ENCODE results near the gene WDR75.
"Not testable (repeated sequence)": the region's sequence is repeated elsewhere in the genome, so short reads cannot be mapped to it uniquely, and the experiment has no call there.

WDR75 gene

GRCh38 chr2:189440947-189441708, at the start of gene WDR75:
Gene WDR75, plus strand, starts transcription at chr2:189441474. Its CDS starts 19 bp downstream, at chr2:189441493.
- peak; percentile 92 for DNase-seq

DNA sequence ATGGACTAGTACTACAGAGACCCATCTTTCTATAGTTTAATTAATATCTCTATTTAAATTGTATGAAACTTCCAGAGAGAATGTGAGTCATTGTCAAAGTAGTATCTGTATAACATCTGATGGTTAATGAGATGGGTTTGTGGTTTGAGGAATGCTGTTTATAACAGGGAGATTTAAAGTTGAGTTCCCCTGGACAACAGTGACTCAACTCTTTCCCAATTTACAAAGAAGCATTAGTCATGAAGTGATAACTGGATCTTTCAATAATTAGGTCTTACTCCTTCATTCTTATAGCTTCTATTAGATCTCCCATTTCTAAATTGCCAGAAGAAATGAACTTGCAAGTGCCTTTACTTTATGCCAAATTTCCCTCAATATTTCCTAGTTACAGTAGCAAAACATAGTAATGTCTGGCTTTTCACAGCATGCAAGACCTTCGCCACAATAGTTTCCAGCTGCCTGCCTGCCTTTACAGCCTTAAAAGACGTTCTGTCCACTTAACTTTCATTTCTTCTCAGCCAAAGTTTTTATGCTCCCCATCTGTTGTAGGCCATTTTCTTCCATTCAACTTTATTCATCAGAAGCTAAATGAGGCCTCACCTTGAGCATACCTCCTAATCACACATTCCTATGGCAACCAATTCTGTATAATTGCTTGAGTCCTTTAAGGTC, 47.7 kb upstream of the WDR75 start:
- DNase-seq = peak; percentile 38

GRCh38 chr2:189394525-189394924, 46.7 kb upstream of the WDR75 start:
- DNase-seq = no peak

DNA sequence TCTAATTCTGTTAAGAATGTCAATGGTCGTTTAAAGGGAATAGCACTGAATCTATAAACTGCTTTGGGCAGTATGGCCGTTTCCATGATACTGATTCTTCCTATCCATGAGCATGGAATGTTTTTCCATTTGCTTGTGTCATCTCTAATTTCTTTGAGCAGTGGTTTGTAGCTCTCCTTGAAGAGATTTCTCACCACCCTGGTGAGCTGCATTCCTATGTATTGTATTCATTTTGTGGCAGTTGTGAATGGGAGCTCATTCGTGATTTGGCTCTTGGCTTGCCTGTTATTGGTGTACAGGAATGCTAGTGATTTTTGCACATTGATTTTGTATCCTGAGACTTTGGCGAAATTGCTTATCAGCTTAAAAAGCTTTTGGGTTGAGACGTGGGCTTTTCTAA, 38.3 kb upstream of the WDR75 start:
- DNase-seq = no peak

DNA sequence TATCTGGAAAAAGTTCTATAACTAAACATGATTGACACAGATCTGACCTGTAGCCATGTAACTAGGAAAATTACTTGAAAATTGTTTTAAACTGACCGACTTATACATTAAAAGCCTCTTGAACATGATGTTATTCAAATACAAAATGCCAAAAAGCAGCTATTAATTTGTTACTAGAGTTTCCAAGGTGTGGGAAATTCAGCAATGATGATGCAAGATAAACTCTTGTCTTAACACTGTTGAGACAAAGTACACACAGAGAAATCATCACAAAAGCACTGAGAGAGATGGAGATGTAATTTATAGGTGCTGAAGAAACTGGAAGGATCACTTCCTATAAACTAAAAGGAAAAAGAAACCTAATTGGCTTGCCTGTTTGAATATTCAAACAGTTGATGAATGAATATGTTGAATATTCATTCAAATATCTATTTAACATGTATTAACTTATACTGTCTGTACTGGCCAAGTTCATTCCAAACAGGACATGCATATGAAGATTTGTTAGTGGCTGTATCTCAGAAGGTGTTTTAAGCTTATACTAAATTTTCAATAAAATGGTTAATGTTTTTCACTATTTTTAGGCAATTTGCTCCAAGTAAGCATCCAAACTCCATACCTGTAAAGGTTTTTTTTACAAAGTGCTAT, 34.6 kb upstream of the WDR75 start:
- no peak for DNase-seq

GRCh38 chr2:189407281-189408209, 33.7 kb upstream of the WDR75 start:
- no peak for DNase-seq

DNA sequence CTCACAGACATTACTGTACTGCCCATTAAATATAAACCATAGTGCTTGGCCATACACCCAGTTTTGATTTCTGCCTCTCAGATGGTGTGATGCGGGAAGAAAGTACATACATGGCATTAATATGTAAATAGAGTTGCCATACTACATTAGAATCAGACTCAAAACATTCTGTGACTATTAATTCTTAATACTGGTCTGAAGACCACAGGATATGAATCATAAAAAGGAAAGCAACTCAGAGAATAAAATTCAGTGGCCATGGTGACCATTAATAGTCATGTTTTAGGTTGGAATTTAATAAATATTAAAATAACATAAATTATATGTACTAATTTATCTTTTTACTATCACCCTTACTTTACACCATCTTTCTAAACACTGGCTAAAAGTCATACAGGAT, 33.0 kb upstream of the WDR75 start:
- no peak for DNase-seq

- no peak for DNase-seq
Measured at GRCh38 chr2:189409131-189409530, 32.1 kb upstream of the WDR75 start.

GRCh38 chr2:189409647-189410046, 31.6 kb upstream of the WDR75 start:
- no peak for DNase-seq

DNA sequence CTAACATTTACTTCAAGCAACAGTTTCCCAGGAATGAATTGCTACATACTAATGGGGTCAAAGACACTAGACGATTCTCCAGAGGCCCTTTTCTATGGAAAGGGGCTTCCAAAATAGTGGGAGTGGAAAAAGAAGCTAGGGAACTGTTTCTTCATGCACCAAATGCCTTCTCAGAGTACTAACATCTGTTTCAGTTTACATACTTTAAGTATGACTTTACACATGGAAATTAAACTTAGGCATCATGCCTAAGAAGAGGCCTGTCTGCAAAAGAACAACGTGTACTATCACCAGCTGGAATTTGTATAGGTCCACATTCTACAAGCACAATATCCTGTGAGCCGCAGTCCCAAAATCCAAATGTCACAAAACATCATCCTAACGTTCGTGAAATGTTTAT, 29.4 kb upstream of the WDR75 start:
- no peak for DNase-seq

DNA sequence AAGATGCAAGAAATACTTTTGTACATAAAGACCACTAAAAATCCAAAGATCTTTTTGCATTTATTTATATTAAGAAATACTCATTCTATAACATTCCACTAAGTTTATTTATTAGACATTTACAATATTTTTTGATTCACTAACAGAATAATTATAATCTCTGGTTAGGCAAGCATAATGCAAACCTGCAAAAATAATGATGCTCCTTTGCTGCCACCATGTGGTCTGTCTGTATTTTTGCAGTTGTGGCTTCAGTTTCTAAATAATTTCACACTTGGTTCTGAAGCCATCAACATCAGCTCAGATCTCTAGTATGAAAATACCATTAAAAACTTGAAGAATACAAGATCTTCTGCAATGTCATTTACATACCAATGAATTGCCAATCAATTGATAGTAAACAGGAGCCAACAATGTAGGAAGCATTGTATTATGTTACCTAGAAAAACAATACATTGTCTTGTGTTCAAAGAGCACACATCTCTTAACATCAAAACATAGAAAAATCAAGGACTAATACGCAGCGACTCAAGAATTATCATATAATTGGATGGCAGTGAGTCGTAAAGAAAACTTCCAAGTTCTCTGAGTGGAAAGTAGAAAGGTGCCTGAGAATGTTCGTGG, 28.8 kb upstream of the WDR75 start:
- DNase-seq = peak; percentile 14

GRCh38 chr2:189413249-189413648, 28.0 kb upstream of the WDR75 start:
- no peak for DNase-seq

DNA sequence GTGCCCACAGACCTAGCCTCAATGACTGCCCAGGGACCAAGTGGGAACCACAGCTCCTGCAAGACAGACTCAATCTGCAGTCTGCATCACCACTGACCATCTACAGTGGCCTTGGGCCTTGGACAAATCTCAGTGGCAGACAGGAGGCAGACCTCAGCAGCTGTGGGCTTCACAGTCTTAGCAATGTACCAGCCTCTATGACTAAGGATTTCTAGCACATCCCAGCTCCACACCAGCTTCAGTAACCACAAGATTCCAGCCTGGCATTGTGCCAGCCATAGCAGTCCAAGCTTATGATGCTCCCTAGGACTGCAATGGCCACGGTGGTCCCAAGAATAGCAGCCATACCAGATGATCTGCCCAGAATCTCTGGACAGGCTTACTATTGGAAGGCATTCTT, 19.6 kb upstream of the WDR75 start:
- DNase-seq = peak; percentile 1

DNA sequence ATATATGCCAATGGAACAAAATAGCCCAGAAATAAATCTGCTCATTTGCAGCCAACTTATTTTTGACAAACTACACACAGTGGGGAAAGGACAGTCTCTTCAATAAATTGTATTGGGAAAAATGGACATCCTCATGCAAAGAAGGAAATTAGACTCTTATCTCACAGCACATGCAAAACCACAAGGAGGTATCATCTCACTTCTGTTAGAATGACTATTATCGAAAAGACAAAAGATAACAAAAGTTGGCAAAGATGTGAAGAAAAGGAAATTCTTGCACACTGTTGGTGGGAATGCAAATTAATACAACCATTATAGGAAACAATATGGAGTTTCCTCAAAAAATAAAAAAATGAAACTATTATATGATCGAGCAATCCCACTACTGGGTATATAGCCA, 16.3 kb upstream of the WDR75 start:
- DNase-seq = no peak

GRCh38 chr2:189425676-189426075, 15.6 kb upstream of the WDR75 start:
- DNase-seq = no peak

GRCh38 chr2:189426886-189427285, 14.4 kb upstream of the WDR75 start:
- no peak for DNase-seq

DNA sequence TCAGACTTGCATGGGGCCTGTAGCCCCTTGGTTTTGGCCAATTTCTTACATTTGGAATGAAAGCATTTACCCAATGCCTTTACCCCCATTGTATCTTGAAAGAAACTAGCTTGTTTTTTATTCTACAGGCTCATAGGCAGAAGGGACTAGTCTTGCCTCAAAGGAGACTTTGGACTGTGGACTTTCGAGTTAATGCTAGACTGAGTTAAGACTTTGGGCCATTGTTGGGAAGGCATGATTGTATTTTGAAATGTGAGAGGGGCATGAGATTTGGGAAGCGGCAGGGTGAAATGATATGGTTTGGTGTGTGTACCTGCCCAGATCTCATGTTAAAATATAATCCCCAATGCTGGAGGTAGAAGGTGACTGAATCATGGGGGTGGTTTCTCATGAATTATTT, 13.4 kb upstream of the WDR75 start:
- no peak for DNase-seq

- DNase-seq = peak; percentile 32
Measured at GRCh38 chr2:189430448-189430847, 10.8 kb upstream of the WDR75 start.

- not testable (repeated sequence) for DNase-seq
Measured at GRCh38 chr2:189435803-189436202, 5.5 kb upstream of the WDR75 start.

GRCh38 chr2:189437926-189438325, 3.3 kb upstream of the WDR75 start:
- DNase-seq = no peak

DNA sequence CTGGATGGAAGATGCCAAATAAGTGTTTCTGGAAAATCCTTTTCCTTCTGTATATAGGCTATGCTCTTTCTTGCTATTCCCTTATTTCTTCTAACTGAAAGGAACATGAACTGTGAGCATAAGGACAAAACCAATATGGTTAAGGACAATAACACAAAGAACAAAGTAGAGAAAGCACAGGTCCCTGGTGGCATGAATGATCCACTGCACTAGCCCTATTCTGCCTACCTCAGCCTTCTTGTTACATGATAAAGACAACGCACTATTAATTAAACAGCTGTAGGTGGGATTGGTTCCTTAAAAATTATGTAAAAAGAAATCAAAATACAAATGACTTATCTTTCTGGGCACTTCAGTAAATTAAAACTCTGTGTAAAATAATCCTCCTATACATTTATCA, 1.9 kb upstream of the WDR75 start:
- peak; percentile 9 for DNase-seq

DNA sequence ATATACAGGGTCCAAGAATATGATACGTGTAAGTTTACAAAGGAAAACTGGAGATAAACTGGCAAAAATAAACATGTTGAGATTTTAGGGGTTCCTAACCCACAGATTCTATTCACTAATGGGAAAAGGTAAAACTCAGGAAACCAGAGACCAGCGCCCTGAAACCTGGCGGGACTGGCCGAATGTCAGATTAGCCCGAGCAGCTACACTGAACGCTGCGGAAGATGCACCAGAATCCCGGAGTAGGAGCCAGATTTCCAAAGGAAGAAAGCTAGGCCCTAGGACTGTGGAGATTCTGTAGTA, 679 bp upstream of the WDR75 start:
- DNase-seq = no peak

GRCh38 chr2:189441709-189442074, 418 bp downstream of the WDR75 start:
- no peak for DNase-seq

Measured in NCI-H69 (cell line).